Measurements from ENCODE around the gene HCFC2. TPM values are rescaled to one million over a fixed set of nuclear protein-coding genes. Genes with fewer than 3 reads are reported as not detected.

Gene HCFC2
- total RNA-seq, 1 experiment from 2014 or later, result 8.5 TPM

DNA sequence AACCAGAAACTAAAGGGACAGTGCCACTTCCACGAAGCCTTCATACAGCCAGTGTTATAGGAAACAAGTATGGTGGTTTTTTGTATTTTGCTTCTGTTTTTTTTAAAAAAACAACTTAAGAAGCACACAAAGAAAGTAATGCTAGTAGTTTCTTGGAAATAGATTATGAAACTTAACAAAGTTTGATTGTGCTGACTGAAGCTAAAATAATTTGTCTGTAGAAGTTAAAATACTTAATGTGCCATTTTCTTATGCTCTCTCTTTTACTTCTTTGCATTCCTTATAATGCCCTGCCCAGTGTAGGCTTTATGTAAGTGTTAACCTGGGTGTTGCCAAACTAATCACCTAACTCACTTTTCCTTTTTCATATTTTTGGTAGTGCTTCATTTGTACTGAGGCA, 16.4 kb downstream of the HCFC2 start:
- ChIA-PET POLR2A (no interaction called here), CTCF (no interaction called here)
- Histone ChIP-seq H3K27me3 (ENCODE audit: control insufficient read depth, insufficient read depth, low read length) (no peaks in the 10 kb centered on the region), H3K27ac (ENCODE audit: low read length) (no peak overlapping the region), H3K4me1 (ENCODE audit: control insufficient read depth, insufficient read depth, low read length) (no peaks in the 10 kb centered on the region), H3K4me3 (ENCODE audit: low read depth in 2 of 2, low read length in 2 of 2) (no peak overlapping the region), H3K9me3 (ENCODE audit: control insufficient read depth, insufficient read depth, low read depth, low read length) (no peaks in the 10 kb centered on the region), H3K36me3 (ENCODE audit: control insufficient read depth, insufficient read depth, low read length) (peaks cover 2% of the 10 kb centered on the region; the same call in 1 of the 2 replicates)
- in situ Hi-C loops (cut with HindIII; ENCODE audit: low pct_unique_long_range_greater_than_20kb, low sequenced_read_pairs), result no loop called here
- BruUV-seq (replicated peaks), result no TSS peak
- ATAC-seq (no peak), DNase-seq (ENCODE audit: low read depth, low spot score) (no peak)
- intact Hi-C loops (cut with micrococcal nuclease; ENCODE audit: unreplicated experiment), result no loop called here
- TF ChIP-seq TCF7L2 (IDR thresholded peaks at IDR 0.05; ENCODE audit: low read depth, low read length) (no peak), POLR2AphosphoS5 (IDR thresholded peaks at IDR 0.05; ENCODE audit: low read depth, low read length) (no peak), SIN3A (IDR thresholded peaks at IDR 0.05; ENCODE audit: borderline replicate concordance, insufficient read depth, low read depth, low read length) (no peak)
- TF ChIP-seq, protein P1, sequence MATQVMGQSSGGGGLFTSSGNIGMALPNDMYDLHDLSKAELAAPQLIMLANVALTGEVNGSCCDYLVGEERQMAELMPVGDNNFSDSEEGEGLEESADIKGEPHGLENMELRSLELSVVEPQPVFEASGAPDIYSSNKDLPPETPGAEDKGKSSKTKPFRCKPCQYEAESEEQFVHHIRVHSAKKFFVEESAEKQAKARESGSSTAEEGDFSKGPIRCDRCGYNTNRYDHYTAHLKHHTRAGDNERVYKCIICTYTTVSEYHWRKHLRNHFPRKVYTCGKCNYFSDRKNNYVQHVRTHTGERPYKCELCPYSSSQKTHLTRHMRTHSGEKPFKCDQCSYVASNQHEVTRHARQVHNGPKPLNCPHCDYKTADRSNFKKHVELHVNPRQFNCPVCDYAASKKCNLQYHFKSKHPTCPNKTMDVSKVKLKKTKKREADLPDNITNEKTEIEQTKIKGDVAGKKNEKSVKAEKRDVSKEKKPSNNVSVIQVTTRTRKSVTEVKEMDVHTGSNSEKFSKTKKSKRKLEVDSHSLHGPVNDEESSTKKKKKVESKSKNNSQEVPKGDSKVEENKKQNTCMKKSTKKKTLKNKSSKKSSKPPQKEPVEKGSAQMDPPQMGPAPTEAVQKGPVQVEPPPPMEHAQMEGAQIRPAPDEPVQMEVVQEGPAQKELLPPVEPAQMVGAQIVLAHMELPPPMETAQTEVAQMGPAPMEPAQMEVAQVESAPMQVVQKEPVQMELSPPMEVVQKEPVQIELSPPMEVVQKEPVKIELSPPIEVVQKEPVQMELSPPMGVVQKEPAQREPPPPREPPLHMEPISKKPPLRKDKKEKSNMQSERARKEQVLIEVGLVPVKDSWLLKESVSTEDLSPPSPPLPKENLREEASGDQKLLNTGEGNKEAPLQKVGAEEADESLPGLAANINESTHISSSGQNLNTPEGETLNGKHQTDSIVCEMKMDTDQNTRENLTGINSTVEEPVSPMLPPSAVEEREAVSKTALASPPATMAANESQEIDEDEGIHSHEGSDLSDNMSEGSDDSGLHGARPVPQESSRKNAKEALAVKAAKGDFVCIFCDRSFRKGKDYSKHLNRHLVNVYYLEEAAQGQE (IDR thresholded peaks at IDR 0.05; ENCODE audit: insufficient read depth in 1 of 2, low read depth in 2 of 2, low read length in 1 of 2), result no peak
- TF ChIP-seq, protein P2, sequence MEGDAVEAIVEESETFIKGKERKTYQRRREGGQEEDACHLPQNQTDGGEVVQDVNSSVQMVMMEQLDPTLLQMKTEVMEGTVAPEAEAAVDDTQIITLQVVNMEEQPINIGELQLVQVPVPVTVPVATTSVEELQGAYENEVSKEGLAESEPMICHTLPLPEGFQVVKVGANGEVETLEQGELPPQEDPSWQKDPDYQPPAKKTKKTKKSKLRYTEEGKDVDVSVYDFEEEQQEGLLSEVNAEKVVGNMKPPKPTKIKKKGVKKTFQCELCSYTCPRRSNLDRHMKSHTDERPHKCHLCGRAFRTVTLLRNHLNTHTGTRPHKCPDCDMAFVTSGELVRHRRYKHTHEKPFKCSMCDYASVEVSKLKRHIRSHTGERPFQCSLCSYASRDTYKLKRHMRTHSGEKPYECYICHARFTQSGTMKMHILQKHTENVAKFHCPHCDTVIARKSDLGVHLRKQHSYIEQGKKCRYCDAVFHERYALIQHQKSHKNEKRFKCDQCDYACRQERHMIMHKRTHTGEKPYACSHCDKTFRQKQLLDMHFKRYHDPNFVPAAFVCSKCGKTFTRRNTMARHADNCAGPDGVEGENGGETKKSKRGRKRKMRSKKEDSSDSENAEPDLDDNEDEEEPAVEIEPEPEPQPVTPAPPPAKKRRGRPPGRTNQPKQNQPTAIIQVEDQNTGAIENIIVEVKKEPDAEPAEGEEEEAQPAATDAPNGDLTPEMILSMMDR (IDR thresholded peaks at IDR 0.05), result no peak

DNA sequence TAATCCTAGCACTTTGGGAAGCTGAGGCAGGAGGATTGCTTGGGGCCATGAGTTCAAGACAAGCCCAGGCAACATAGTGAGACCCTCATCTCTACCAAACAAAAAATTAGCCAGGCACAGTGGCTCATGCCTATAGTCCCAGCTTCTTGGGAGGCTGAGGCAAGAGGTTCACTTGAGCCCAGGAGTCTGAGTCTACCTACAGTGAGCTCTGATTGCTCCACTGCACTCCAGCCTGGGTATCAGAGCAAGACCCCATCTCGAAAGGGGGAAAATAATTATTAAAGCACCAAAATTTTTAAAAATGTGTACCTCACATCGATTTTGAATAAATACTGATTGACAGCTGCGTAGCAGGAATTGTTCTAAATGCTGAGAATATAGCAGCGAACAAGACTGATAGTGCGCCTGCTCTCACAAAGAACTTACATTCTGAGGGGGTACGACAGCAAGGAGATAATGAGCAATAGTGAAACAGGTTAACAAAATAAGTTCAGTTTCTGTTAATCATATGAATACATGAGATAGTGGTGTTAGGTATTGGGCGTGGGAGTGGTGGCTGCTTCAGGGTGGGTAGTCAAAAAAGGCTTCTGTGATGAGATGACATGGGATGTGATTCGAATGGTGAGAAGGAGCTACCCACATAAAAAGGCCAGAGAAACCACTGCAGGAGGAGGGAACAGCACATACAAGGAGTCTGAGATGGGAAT, 19.6 kb downstream of the HCFC2 start:
- POLR2A ChIA-PET, result no interaction called here
- TF ChIP-seq, protein P1 (IDR thresholded peaks at IDR 0.05; ENCODE audit: insufficient read depth in 1 of 2, low read depth in 2 of 2, low read length in 1 of 2), result no peak
- no peak for TF ChIP-seq POLR2AphosphoS5 (IDR thresholded peaks at IDR 0.05; ENCODE audit: low read depth, low read length)
- Histone ChIP-seq H3K4me3 (ENCODE audit: low read depth in 2 of 2, low read length in 2 of 2) (no peak overlapping the region), H3K4me1 (ENCODE audit: control insufficient read depth, insufficient read depth, low read length) (no peaks in the 10 kb centered on the region), H3K9me3 (ENCODE audit: control insufficient read depth, insufficient read depth, low read depth, low read length) (no peaks in the 10 kb centered on the region), H3K36me3 (ENCODE audit: control insufficient read depth, insufficient read depth, low read length) (peaks cover 9% of the 10 kb centered on the region), H3K27ac (ENCODE audit: low read length) (no peak overlapping the region), H3K27me3 (ENCODE audit: control insufficient read depth, insufficient read depth, low read length) (no peaks in the 10 kb centered on the region)
- no peak for ATAC-seq
- CTCF ChIA-PET, result no interaction called here
- intact Hi-C loops (cut with micrococcal nuclease; ENCODE audit: unreplicated experiment) (no loop called here), in situ Hi-C loops (cut with HindIII; ENCODE audit: low pct_unique_long_range_greater_than_20kb, low sequenced_read_pairs) (no loop called here)
- BruUV-seq (replicated peaks), result no TSS peak
- DNase-seq (ENCODE audit: low read depth, low spot score), result no peak

All from Panc1 (cell line).